ENCODE results near the gene KISS1. TPM values are rescaled to one million over a fixed set of nuclear protein-coding genes. Genes with fewer than 3 reads are reported as not detected.
A peak's percentile ranks its signal among the peaks of the same experiment; 100 is the strongest.

Gene KISS1
- total and polyA plus RNA-seq, 10 donors: not detected

GRCh38 chr1:204228896-204229295, 32.6 kb upstream of the KISS1 start:
- intact Hi-C loops (cut with DNase I; ENCODE audit: low total_unique reads): no loop called here
- 88 to 97% (median 95%) methylated on average over 13 of the region's 13 CpGs for WGBS, 5 donors
- DNase-seq: no peak
- H3K9me3 ChIP-seq: no peaks in the 10 kb centered on the region
- H3K4me1 ChIP-seq: peaks cover 0 to 15% (median 7%) of the 10 kb centered on the region in 6 donors
- H3K27ac ChIP-seq: no peak overlapping the region
- TF ChIP-seq, protein P1, sequence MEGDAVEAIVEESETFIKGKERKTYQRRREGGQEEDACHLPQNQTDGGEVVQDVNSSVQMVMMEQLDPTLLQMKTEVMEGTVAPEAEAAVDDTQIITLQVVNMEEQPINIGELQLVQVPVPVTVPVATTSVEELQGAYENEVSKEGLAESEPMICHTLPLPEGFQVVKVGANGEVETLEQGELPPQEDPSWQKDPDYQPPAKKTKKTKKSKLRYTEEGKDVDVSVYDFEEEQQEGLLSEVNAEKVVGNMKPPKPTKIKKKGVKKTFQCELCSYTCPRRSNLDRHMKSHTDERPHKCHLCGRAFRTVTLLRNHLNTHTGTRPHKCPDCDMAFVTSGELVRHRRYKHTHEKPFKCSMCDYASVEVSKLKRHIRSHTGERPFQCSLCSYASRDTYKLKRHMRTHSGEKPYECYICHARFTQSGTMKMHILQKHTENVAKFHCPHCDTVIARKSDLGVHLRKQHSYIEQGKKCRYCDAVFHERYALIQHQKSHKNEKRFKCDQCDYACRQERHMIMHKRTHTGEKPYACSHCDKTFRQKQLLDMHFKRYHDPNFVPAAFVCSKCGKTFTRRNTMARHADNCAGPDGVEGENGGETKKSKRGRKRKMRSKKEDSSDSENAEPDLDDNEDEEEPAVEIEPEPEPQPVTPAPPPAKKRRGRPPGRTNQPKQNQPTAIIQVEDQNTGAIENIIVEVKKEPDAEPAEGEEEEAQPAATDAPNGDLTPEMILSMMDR (IDR thresholded peaks at IDR 0.05 in 8 of 11, conservative IDR thresholded peaks at IDR 0.05 in 3 of 11): no peak
- TF ChIP-seq POLR2A (IDR thresholded peaks at IDR 0.05): no peak
- no peaks in the 10 kb centered on the region for H3K27me3 ChIP-seq (replicated peaks in 1 of 7)
- peaks cover 0 to 6% (median 0%) of the 10 kb centered on the region in 6 donors for H3K36me3 ChIP-seq
- H3K4me3 ChIP-seq: no peak overlapping the region

GRCh38 chr1:204227996-204228785, 31.9 kb upstream of the KISS1 start:
- H3K4me1 ChIP-seq: peaks cover 0 to 15% (median 7%) of the 10 kb centered on the region in 6 donors
- no peak for DNase-seq
- H3K4me3 ChIP-seq: no peak overlapping the region
- H3K27ac ChIP-seq: no peak overlapping the region
- intact Hi-C loops (cut with DNase I; ENCODE audit: low total_unique reads): no loop called here
- 74 to 90% (median 88%) methylated on average over 20 of the region's 20 CpGs for WGBS, 5 donors
- no peaks in the 10 kb centered on the region for H3K27me3 ChIP-seq (replicated peaks in 1 of 7)
- H3K36me3 ChIP-seq: peaks cover 0 to 6% (median 0%) of the 10 kb centered on the region in 6 donors
- H3K9me3 ChIP-seq: no peaks in the 10 kb centered on the region
- TF ChIP-seq POLR2A (IDR thresholded peaks at IDR 0.05) (no peak), POLR2AphosphoS5 (IDR thresholded peaks at IDR 0.05) (no peak)

DNA sequence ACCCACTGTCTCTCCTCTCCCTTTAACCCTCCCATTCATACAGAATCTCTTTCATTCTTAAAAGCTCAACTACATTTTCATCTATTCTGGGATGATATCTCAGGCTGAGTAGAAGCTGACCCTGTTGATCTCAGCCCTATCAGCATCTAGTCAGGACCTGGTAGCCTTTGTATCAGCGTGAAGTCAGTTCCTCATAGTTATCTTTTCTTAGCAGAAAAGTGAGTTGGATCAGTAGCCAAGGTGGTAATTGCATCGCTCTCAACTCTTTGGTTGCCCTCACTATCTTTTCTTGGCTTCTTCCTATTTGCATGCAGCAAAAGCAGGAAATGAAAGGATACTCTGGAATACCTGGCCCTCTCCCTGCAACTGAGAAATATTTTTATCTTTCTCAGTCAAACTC, 31.1 kb upstream of the KISS1 start:
- peaks cover 0 to 15% (median 7%) of the 10 kb centered on the region in 6 donors for H3K4me1 ChIP-seq

GRCh38 chr1:204225841-204226735, 29.8 kb upstream of the KISS1 start:
- Histone ChIP-seq H3K4me3 (no peak overlapping the region), H3K27me3 (replicated peaks in 1 of 7) (no peaks in the 10 kb centered on the region), H3K4me1 (peaks cover 0 to 15% (median 7%) of the 10 kb centered on the region in 6 donors), H3K27ac (peak overlapping the region in 4 of 8 donors; percentile 8 to 44 (median 17)), H3K36me3 (peaks cover 0 to 6% (median 0%) of the 10 kb centered on the region in 6 donors), H3K9me3 (no peaks in the 10 kb centered on the region)
- DNase-seq: no peak
- TF ChIP-seq, protein P1 (IDR thresholded peaks at IDR 0.05 in 8 of 11, conservative IDR thresholded peaks at IDR 0.05 in 3 of 11): no peak
- TF ChIP-seq POLR2A (IDR thresholded peaks at IDR 0.05) (no peak), POLR2AphosphoS5 (IDR thresholded peaks at IDR 0.05) (peak in 1 of 3 donors; percentile 22)
- WGBS, 5 donors: 72 to 89% (median 78%) methylated on average over 15 to 16 of the region's 16 CpGs
- intact Hi-C loops (cut with DNase I; ENCODE audit: low total_unique reads): no loop called here

More for the DNA sequence above, 31.1 kb upstream of the KISS1 start:
- intact Hi-C loops (cut with DNase I; ENCODE audit: low total_unique reads): no loop called here
- TF ChIP-seq POLR2AphosphoS5 (IDR thresholded peaks at IDR 0.05) (no peak), POLR2A (IDR thresholded peaks at IDR 0.05) (no peak)
- TF ChIP-seq, protein P1 (IDR thresholded peaks at IDR 0.05 in 8 of 11, conservative IDR thresholded peaks at IDR 0.05 in 3 of 11): no peak
- Histone ChIP-seq H3K4me3 (no peak overlapping the region), H3K27me3 (replicated peaks in 1 of 7) (no peaks in the 10 kb centered on the region), H3K27ac (no peak overlapping the region), H3K9me3 (no peaks in the 10 kb centered on the region), H3K36me3 (peaks cover 0 to 6% (median 0%) of the 10 kb centered on the region in 6 donors)
- 94 to 100% (median 96%) methylated on average over 2 of the region's 2 CpGs for WGBS, 5 donors
- no peak for DNase-seq
